Diencephalon (tissue), 1 donor: ENCODE results near the gene INTS4. TPM values are rescaled to one million over a fixed set of nuclear protein-coding genes. Genes with fewer than 3 reads are reported as not detected.

Experiments used
- small RNA-seq: library from RNA; depleted of rRNA; stranded (forward); fragments of <200 nt; gene quantifications from one replicate; pipeline ENCODE3, GENCODE V24; 2014
- total RNA-seq: library from RNA; depleted of rRNA; stranded (reverse); fragments of >200 nt; gene quantifications from one replicate; pipeline ENCODE4 v1.2.3, GENCODE V29; 2014

The INTS4 gene
- total RNA-seq: 48.4 TPM

DNA sequence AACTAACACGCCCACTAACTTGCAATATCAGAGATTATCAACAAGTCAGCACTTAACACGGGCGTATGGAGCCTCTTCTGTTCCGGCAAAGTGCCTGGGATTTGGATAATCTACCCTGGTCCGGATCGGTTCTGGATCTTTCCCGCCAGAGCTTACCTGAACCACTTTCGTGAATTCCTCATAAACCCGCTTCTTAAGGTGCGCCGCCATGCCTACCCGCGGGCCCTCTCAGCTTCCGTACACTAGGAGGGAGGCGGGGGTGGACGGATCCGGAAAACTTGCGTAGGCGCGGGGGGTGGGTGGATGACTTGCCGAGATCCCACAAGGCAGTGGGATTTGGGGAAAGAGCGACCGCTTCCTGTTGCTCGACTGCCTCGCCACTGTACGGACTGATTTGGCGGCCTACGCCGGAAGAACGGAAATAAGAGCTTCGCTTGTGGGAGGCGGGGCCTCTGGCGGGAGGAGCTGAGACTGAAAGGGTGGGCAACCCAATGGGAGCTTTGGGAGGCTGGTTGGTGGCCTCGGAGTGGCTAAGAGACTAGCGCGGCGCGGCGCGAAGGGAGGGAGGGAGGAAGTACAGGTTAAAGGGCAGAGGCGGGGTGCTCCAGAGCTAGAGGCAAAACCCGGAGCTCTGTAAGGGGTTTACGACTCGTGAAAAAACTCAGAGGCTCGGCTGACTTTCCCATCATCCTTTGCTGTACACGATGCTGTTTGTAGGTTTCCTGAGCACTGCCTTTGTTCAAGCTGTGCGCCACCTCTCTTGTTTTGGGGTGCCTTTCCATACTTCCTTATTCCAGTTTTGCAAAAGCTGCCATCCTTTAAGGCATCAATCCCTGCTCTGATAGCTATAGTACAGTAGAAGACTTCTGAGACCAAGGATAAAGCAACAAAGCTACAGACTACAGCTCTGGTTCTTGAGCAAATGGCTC is at the start of gene INTS4:
TSS of gene INTS4 (minus strand) at position 235 of the 929 bp plus-strand sequence. CDS start at position 210, 25 bp downstream.

GRCh38 chr11:78022397-78023396 is 28.2 kb upstream of the INTS4 start, which contains the start of gene KCTD14:
Gene KCTD14 (minus strand): TSS chr11:78023276. CDS start chr11:78023249, 27 bp downstream.

Small RNA genes within 50 kb of the gene (small RNA-seq; reads per million reads assigned to genes)
- not detected for gene AP002812.4

Other genes with a start within 250 kb of the INTS4 start
- 123 TPM for gene RSF1, start 173.9 kb downstream of the INTS4 start, total RNA-seq
- gene AAMDC, start 173.5 kb downstream of the INTS4 start, total RNA-seq: 9.0 TPM
- 1.8 TPM for gene KCTD14, start 28.6 kb upstream of the INTS4 start, total RNA-seq
- gene THRSP, start 69.2 kb upstream of the INTS4 start, total RNA-seq: not detected
- gene NDUFC2, start 85.2 kb upstream of the INTS4 start, total RNA-seq: 147 TPM
- 42.0 TPM for gene ALG8, start 145.0 kb upstream of the INTS4 start, total RNA-seq
- 8.3 TPM for gene KCTD21, start 194.0 kb upstream of the INTS4 start, total RNA-seq
- 15.5 TPM for gene USP35, start 194.3 kb upstream of the INTS4 start, total RNA-seq